Stimulated activated CD4-positive, alpha-beta T cell treated with anti-CD3 and anti-CD28 coated beads, Interleukin-15, amount 100 ng/mL, for 24 hours (primary cell): Measurements from ENCODE around the gene DHX32.

Experiments
- DNase-seq: peaks from one replicate; pipeline ENCODE4 v3.0.0-alpha.2; 2020

The DHX32 gene

GRCh38 chr10:125801574-125801973 is 79.5 kb downstream of the DHX32 start:
- no peak for DNase-seq

GRCh38 chr10:125799451-125800182 is 81.5 kb downstream of the DHX32 start:
- DNase-seq = no peak

GRCh38 chr10:125797994-125798662 is 83.0 kb downstream of the DHX32 start:
- no peak for DNase-seq

GRCh38 chr10:125797424-125797823 is 83.7 kb downstream of the DHX32 start:
- no peak for DNase-seq

- DNase-seq = no peak
These were observed 85.4 kb downstream of the DHX32 start for GRCh38 chr10:125795637-125796190.

- no peak for DNase-seq
These were observed 86.0 kb downstream of the DHX32 start for GRCh38 chr10:125795128-125795527.

GRCh38 chr10:125792342-125793300 is 88.5 kb downstream of the DHX32 start:
- DNase-seq = no peak

GRCh38 chr10:125788156-125789034 is 92.7 kb downstream of the DHX32 start:
- DNase-seq = no peak
